Activated CD4-positive, CD25-positive, alpha-beta regulatory T cell treated with anti-CD3 and anti-CD28 coated beads, Interleukin-2, amount 50 U/mL, for 72 hours (primary cell): ENCODE results near the gene IL2RA.

ENCODE experiments used
- DNase-seq: peaks from one replicate; pipeline ENCODE4 v3.0.0; 2021

Gene IL2RA

DNA sequence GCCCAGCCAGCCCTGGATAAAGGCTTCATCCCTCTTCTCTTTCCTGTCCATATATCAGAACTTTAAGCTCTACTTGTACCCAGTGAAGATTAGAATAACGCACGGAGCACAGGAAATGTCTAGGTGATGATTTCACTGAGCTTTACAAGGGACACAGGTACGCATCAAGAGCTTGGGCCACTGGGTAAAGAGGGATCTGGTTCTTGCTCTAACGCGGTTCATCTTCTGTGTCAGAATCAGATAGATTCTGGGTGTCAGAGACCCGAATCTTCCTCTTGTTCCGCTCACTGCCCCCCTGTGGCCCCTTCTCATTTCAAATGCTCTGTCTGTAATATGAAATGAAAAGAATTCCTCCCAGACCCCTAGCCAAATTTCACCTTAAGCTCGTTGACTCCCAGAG is 24.7 kb downstream of the IL2RA start:
- DNase-seq = no peak

DNA sequence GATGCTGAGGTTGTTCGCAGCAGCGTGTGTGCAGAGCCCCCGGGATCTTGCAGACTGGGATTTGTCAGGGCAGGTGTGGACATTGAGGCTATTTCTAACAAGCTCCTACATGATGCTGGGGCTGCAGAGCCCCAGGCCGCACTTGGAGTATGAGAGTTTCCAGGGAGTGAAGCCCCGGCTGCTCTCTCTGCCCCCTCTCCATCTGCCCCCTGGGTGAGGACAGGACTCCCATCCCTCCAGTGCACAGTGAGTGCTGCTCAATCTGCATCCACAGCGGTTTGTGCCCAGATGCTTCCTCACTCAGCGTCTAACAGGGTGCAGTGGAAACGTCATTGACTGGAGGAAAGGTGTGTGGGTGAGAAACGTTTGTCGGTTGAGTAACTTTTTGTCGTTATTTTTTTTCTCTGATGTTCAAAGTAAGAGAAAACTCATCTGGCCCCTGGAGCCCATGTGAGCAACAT is 25.3 kb downstream of the IL2RA start:
- DNase-seq = no peak

DNA sequence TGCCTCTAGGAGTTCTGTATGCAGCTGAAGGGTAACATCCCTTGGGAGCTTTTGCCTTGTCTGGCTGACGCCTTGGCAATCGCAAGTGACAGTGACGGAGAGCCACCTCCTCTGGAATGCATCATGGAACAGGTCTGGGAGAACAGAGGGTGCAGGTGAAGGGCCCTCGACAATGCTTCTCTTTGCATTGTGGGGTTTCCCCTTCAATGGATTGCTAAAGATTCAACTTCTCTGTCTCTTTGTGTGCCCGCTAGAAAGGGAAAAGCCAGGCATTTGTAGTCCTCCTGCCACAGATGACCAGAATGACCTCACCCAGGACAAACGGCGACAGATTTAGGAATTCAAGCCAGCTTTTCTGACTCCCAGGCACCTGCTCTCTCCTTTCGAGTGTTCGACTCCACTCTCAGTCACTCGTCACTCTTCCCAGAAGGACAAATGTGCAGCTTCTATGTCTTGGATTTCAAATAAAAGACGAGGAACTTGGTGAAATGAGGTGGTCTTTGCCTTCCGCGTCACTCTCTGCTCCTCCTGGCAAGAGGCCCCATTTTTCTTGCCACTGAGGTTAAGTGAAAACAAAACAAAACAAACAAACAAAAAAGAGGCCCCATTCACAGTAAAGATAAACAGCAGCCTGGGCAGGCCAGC is 26.1 kb downstream of the IL2RA start:
- DNase-seq = no peak

DNA sequence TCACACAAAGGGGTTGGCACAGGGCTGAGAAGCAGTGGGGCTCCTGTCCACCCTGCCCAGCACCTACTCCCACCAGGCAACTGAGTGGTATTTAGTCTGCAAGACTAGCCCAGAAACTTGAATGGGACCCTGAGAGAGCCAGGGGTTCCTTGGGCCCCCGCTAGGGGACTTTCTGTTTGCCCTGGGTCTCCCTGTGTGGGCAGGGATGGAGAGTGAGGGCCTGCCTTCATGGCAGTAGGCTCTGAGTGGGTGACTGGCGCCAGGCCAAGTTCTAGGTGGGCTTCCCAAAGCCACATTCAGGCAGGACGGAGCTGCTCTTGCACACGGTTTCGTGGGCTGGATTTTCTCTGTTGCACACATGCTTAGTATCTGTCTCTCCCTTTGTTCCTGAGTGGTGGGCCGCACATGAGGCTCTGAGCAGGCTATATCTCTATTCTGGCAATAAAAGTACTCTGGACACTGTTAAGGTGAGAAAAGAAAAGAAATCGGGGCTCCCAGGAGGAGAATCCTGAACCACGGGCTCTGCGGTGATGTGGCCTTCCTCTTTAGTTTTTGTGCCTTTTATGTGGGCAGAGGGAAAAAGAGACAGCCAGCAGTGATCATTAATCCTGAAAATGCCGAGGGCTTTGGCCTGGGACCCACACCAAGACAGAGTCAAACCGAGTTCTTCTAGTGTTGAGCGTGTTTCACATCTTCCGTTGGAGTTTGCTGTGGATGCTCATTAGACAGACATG is 26.9 kb downstream of the IL2RA start:
- no peak for DNase-seq

DNA sequence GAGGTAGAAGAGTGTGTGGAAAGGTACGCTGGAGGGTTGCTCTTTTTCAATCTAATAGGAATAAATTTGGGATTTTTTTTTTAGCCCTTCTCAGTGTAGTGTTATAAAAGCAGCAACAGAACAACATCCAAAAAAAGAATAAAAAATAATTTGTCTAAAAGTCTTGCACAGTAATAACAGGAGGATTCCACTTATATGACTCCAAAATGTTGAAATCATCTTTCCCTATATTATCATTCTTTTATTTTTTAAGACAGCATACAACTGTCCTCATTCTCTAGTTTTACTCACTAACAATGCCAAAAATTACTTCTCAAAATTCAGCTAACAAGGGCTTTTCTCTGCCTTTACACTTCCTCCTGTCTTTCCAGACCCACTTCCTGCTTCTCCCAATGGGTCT is 27.8 kb downstream of the IL2RA start:
- no peak for DNase-seq

DNA sequence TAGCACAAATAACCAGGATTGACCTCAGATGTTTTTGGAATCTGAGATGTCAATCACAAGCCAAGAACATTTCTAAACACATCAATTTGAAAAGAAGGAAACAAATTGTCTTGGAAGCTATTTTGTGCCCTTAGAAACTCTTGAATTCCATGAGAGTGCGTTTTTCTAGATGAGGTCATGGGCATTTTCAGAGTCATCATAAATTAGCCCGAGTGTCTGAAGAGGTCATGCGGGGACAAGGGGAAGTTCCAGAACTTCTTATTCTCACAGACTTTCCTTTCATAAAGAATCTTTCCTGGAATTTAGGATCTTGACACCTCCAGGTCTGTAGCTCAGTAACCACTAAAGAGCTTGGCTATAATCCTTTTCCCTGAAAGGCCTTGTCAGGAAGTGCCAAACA is 28.2 kb downstream of the IL2RA start:
- no peak for DNase-seq

DNA sequence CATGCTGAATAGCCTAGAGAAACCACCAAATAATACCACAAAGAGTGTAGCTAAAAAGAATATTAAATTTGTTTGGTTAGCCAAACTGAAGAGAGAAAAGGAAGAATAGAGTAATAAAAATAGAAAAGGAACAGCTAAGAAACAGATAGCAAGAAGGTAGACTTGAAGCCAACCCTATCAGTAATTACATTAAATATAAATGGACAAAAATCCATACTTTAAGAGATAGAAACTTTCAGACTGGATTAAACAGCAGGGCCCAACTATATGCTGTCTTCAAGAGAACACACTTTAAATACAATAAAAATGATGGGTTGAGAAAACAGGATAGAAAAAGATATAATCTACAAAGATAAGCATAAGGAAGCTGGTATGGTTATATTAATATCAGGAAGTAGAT is 31.2 kb downstream of the IL2RA start:
- DNase-seq = no peak

DNA sequence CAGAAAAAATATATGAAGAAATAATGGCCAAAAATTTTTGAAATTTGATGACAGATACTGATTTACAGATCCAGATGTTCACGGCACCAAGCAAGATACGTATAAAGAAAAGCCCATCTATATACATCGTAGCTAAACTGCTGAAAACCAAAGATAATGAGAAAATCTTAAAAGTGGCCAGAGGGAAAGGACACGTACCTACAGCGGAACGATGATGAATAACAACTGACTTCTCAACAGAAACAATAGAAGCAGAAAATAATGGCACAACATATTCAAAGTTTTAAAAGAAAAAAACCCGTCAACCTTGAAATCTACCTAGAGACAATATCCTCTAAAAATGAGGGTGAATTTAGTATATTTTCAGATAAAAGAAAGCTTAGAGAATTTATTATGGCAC is 31.9 kb downstream of the IL2RA start:
- no peak for DNase-seq

DNA sequence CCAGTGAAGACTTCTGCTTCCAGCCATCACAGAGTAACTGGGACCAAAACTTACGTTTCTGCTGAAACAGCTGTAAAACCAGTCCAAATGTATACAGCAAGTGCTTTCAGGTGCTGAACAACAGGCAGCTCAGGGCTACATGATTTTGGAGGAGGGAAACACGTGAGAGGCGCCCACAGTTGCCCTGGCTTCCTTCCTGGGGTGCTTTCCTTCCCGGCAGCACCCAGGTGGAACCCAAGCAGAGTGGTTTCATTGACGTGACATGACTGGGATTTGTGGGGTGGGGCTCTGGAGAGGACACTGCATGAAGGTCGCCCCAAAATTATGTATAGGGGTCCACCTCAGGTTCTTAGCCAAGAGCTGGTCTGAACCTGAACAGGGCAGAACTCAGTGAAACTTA is 34.2 kb downstream of the IL2RA start:
- DNase-seq = no peak

DNA sequence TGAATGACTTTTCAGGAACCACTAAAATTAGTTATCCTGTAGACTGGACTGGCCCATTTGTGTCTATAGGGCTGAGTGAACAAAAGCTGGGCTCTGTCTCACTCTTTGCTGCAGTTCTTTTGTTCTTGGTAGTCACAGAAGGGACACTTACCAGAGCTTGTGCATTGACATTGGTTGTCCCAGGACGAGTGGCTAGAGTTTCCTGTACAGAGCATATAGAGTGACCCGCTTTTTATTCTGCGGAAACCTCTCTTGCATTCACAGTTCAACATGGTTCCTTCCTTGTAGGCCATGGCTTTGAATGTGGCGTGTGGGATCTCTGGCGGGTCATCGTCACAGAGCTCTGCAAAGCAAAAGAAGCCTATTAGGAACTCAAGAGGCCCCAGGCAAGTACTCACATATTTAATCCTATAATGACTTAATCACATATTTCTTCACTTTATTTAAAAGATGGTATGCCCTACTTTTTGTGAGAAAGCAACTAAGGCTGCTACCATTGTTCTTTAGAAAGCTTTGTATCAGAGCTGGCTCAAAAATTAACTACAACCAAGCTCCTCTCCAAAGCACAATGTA is 36.4 kb downstream of the IL2RA start:
- no peak for DNase-seq

DNA sequence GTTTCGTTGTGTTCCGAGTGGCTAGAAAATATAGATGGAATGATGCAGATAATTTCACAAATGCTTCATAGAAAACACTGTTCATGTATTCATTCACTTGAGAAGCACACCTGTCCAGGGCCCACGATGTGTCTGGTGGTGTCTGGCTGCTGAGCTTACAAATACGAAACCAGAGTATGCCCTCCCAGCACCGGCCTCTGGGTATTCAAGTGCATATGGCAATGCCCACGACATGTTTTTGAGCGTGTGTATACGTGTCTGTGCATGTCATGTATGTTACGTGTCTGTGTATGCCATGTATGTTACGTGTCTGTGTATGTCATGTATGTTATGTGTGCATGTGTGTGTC is 37.9 kb downstream of the IL2RA start:
- DNase-seq = no peak

DNA sequence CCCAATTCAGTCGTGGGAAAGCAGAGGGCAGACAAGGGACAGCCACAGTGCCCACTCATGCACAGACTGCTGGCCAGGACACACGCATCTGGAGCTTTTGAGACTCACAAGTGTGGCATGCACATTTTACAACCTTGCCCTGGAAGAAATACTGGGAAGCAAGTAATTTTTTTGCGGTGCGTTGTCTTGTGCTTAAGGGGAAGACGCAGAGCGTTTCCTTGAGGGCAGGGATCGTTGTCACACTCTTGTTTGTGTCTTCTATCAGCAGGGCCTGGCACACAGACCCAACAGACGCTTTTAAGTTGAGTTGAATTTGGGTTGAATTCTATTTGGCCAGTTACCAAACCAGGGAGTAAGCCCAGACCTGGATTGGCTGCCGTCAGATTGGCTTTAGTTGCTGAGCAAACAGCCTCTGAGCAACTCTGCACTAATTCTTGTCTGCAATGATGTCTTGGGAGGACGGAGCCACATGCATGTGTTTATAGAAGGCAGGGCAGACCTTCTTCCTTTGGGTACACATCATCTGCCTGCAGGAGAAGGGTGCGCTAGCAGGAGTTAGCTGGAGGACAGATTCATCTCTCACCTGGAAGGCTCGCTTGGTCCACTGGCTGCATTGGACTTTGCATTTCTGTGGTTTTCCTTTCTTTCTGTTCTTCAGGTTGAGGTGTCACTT is 38.4 kb downstream of the IL2RA start:
- no peak for DNase-seq

DNA sequence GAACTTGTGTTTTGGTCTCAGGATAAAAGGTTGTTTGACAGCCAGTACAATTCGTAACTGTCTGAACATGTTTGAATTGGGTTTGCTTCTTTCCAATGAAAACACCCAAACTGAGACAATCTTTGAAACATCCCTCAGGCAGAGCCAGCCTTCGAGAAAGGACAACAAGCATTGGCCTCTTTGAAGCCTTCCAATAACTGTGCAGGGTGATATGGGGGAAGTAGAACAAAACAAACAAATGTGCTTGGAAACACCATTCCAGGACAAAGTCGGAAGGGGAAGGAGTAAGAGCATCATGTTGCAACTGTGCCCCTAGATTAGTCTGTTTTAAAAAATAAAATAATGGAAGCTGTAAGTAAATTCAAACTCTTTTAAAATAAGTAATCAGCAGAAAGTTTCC is 39.5 kb downstream of the IL2RA start:
- DNase-seq = no peak

DNA sequence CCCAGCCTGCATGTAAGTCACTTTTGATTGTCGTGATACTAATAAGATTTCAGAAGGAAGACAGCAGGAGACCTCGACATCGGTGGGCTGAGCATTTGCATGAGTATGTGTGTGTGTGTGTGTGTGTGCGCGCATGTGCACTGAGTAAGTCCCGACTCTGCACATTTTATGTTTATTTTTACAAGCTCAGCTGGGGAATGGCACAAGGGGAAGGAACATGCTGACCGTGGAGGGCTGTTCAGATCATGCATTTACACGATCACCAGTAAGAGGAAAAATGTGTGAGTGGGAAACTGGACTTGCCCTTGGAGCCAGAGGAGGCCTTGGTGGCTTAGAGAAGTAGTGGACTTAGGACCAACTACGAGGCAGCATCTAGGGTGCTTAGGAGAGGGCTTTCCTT is 41.3 kb downstream of the IL2RA start:
- no peak for DNase-seq

DNA sequence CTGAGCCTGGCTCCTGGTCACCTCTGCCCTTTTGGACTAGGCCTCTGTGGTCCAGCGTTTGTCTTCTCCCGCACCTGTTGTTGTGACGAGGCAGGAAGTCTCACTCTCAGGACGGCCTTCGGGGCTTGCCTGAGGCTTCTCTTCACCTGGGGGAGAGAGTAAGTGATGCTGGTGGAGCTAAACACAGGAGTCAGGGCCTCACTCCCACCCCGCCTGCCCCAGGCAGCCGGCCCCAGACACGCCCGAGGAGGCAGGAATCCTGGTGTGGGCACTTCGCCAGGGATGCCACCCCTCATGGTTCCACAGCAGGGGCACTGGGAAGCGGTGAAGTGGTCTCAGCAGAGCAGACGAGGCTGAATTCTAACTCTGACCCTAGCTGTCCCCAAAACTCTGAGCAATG is 42.4 kb downstream of the IL2RA start:
- DNase-seq = no peak

DNA sequence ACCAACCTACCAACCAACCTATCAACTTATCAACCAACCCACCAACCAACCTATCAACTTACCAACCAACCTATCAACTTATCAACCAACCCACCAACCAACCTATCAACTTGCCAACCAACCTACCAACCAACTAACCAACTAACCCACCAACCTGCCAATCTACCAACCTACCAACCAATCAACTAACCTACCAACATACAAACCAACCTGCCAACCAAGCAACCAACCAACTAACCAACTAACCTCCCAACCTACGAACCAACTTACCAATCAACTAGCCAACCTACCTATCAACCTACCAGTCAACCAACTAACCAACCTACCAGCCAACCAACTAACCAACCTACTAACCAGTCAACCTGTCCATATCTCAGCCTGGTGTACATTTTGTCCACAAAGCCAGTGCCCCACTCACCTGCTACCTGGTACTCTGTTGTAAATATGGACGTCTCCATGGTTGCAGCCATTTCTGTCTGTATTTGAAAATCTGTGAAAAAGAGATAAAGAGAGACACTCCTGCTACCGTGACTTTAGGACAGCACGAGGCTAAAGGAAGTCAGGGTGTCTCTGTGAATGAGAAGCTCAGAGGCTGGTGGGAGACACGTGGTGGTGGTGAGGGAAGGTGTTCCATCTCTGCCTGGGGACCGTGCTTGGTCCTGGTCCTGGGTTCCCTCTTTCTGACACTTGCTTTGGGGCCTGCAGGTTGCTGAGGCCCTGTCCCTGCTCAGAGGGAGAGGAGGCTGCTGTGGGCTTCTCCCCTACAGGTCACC is 43.0 kb downstream of the IL2RA start:
- DNase-seq = no peak

DNA sequence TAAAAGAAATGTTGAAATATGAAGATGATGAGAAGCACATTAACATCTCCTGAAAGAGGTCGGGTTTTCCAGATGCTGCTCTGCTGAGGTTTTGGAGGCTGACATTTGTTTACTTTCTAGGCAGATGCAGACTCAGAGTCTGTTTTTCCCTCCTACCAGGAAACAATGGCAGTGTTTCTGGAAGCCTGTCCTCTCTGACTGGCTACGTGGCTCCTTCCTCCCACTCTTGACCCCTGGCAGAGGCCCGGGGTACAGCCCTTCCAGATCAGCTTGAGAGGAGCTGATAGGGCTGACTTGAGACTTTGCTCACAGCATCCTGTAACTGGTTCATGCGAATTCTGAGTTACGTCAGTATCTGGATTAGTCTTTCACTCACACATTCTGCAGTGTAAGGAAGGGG is 43.7 kb downstream of the IL2RA start:
- DNase-seq = no peak

DNA sequence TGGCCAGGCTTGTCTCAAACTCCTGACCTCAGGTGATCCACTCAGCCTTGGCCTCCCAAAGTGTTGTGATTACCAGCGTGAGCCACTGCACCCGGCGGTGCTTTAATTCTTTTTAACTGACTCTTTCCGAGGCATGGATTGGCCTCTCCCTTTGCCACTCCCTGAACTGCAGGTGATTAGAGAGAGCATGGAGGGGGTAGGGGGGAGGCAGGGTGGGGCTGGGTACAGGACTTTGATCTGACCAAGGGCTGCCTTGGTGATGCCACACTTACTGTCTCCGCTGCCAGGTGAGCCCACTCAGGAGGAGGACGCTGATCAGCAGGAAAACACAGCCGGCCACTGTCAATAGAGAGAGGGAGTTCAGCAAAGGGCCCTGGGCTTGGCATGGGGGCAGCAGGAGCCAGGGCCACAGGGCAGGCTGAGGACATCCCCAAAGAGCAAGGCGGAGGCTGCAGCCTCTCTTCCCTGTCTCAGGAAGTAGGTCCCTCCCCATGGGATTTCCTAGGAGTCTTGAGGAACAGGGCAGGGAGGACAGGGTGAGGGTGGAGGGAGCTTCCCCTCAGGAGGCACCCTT is 44.3 kb downstream of the IL2RA start:
- no peak for DNase-seq

DNA sequence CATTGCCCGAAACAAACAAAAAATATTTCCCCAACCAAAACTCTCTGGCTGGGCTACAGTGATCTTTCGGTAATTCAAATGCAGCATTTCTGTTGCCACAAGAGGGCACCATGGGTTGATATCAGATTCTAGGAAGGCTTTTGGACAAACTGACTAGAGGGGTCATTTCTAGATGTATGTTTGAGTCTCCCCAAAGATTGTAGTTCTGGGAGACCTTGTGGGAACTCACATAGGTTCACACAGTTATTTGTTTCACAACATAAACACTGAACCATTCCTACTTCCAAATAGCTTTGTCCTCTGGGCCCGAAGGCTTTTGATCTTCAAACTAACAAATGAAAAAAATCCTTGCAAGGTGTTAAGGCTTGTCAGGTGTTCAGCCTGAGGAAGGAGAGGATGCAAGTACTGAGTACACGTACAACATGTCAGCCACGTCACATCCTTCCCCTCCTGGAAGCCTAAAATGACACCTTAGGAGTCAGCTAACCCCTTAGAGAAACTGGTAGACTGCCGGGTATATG is 47.9 kb downstream of the IL2RA start:
- DNase-seq = no peak

DNA sequence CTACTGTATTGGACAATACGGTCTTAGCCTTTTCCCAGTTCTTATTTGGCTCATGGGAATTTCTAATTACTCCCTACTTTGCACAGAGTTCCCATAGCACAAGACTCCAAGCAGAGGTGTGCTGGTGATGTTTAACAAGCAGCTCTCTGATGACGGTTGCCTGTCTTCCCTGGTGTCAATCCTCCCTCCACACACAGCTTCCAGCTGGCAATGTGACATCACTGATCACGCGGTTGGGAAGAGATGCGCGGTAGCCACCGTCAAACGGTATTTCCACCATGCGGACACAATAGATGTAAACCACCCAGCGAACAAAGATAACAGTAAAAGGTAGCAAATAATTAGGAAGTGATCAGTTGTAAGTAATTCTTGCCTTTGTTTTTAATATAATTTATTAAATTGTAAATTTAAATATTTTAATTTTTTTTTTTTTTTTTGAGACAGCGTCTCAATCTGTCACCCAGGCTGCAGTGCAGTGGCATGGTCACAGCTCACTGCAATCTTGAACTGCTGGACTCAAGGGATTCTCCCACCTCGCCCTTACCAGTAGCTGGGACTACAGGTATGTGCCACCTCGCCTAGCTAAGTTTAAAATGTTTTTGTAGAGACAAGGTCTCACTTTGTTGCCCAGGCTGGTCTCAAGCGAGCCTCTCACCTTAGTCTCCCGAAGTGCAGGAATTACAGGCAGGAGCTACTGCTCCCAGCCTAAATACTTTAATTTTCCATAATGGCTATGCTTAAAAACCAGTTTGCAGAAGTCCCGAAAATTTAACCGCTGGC is 48.6 kb downstream of the IL2RA start:
- no peak for DNase-seq

DNA sequence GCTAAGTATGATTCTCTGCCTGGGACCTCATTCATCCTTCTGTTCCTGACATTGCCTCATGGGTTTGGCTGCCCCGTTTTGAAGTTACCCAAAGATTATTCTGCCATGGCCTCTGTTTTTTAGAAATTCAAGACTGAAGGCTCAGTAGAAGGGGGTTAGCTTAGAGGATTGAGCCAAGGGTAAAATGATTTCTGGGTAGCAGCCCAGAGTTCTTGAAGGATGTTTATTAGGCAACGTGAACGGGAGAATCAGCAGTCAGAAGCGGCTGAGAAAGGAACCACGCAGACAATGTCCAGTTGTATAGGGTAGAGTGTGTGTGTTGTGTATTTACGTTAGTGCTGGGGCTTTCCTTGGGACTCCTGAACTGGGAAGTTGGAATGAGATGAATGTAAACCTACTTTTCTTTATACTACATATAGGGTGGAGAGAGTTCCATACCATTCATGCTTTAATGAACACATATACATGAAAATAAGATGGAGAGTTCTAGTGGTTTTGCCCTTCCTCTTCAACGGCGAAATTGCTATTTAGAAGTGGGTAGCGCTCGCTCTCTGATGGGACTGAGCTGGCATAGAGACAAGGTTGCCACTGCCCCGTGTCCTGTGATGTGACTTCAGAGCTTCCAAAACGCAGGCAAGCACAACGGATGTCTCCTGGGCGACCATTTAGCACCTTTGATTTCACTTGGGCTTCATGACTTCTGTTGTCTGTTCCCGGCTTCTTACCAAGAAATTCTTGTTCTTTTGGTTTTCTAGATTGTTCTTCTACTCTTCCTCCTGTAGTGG is 49.9 kb downstream of the IL2RA start:
- DNase-seq = no peak
